CD4-positive, alpha-beta T cell treated with Interleukin-4 for 4 hours (primary cell): Measurements from ENCODE around the gene C6orf15.

Experiments used
- DNase-seq: peaks from one replicate; pipeline ENCODE4 v3.0.0-alpha.2; 2020

Gene C6orf15

GRCh38 chr6:31112478-31112877 is at the start of gene C6orf15:
TSS of gene C6orf15 (minus strand) at chr6:31112575. CDS start at chr6:31112555, 20 bp downstream.
- no peak for DNase-seq

- no peak for DNase-seq
These were observed 49.1 kb upstream of the C6orf15 start for GRCh38 chr6:31161216-31162126.

GRCh38 chr6:31158863-31159855 is 46.8 kb upstream of the C6orf15 start:
- DNase-seq = no peak

- peak; percentile 99 for DNase-seq
These were observed 45.9 kb upstream of the C6orf15 start, which contains the start of gene TCF19 for GRCh38 chr6:31158140-31158862. TSS of gene TCF19 (plus strand) at chr6:31158589. CDS start at chr6:31159470, 881 bp downstream.

- no peak for DNase-seq
These were observed 45.3 kb upstream of the C6orf15 start, which contains the start of gene CCHCR1 for GRCh38 chr6:31157513-31158139. TSS of gene CCHCR1 (minus strand) at chr6:31157802. CDS start at chr6:31157600, 202 bp downstream.

- no peak for DNase-seq
These were observed 44.3 kb upstream of the C6orf15 start for GRCh38 chr6:31156641-31157040.

- no peak for DNase-seq
These were observed 42.1 kb upstream of the C6orf15 start for GRCh38 chr6:31154436-31154835.

GRCh38 chr6:31152781-31153180 is 40.4 kb upstream of the C6orf15 start:
- DNase-seq = no peak

- DNase-seq = no peak
These were observed 37.6 kb upstream of the C6orf15 start for GRCh38 chr6:31149827-31150447.

GRCh38 chr6:31145386-31145785 is 33.0 kb upstream of the C6orf15 start:
- DNase-seq = no peak

GRCh38 chr6:31144970-31145340 is 32.6 kb upstream of the C6orf15 start:
- DNase-seq = no peak

GRCh38 chr6:31144296-31144969 is 32.1 kb upstream of the C6orf15 start:
- DNase-seq = no peak

- DNase-seq = no peak
These were observed 30.8 kb upstream of the C6orf15 start for GRCh38 chr6:31143148-31143547.

- no peak for DNase-seq
These were observed 30.0 kb upstream of the C6orf15 start for GRCh38 chr6:31142361-31142761.

GRCh38 chr6:31140643-31141042 is 28.3 kb upstream of the C6orf15 start:
- no peak for DNase-seq

- DNase-seq = no peak
These were observed 27.2 kb upstream of the C6orf15 start for GRCh38 chr6:31139599-31139998.

GRCh38 chr6:31138982-31139381 is 26.6 kb upstream of the C6orf15 start, which contains the start of gene PSORS1C2:
TSS of gene PSORS1C2 (minus strand) at chr6:31139066. CDS start at chr6:31139026, 40 bp downstream.
- no peak for DNase-seq

GRCh38 chr6:31135710-31136109 is 23.3 kb upstream of the C6orf15 start:
- no peak for DNase-seq

- no peak for DNase-seq
These were observed 20.4 kb upstream of the C6orf15 start for GRCh38 chr6:31132806-31133205.

- no peak for DNase-seq
These were observed 19.2 kb upstream of the C6orf15 start for GRCh38 chr6:31131595-31131994.

GRCh38 chr6:31130751-31131150 is 18.4 kb upstream of the C6orf15 start:
- DNase-seq = no peak
